GM18526 (cell line): Measurements from ENCODE around the gene ANAPC4.

Experiments used
- POLR2A ChIP-seq: IDR thresholded peaks from 3 replicates; pipeline ENCODE4 v1.6.1; 2011; ENCODE audit not compliant: insufficient read length; ENCODE audit errors: extremely low read depth

ANAPC4 gene

GRCh38 chr4:25448379-25449109 is 71.5 kb downstream of the ANAPC4 start:
- TF ChIP-seq POLR2A = no peak

GRCh38 chr4:25449270-25449669 is 72.2 kb downstream of the ANAPC4 start:
- no peak for TF ChIP-seq POLR2A

DNA sequence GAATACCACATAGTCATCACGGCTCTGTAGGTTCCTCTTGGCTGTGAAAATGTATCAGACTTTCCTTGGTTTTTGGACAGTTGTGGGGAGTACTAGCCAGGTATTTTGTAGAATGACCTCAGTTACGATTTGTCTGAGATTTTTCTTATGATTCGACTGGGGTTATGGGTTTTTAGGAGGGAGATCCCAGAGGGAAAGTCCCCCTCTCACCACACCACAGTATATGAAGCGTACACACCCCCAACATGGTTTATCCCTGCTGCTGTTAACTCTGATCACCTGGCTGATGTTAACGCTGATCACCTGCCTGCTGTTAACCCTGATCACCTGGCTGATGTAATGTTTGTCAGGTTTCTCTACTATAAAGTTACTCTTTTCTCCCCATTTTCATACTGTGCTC is 72.6 kb downstream of the ANAPC4 start:
- no peak for TF ChIP-seq POLR2A

DNA sequence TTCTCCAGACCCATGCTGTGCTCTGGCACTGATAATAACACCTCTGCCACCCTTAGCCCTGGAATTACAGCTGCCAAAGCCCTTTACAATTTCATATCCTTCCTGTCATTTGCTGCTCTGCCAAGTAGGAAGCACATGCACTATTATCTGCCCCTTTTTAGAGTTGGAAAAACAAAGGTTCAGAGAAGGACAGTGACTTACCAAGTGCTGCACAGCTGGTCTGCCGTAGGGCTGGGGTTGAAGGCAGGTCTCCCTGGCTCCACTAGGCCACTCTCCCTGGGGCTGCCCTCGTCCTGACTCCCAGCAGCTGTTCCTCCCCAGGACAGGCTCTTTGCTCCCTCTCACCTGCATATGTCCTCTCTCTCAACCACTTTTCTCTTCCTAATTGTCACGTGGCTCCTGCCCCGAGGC is 73.4 kb downstream of the ANAPC4 start:
- no peak for TF ChIP-seq POLR2A

GRCh38 chr4:25451676-25452075 is 74.6 kb downstream of the ANAPC4 start:
- no peak for TF ChIP-seq POLR2A

DNA sequence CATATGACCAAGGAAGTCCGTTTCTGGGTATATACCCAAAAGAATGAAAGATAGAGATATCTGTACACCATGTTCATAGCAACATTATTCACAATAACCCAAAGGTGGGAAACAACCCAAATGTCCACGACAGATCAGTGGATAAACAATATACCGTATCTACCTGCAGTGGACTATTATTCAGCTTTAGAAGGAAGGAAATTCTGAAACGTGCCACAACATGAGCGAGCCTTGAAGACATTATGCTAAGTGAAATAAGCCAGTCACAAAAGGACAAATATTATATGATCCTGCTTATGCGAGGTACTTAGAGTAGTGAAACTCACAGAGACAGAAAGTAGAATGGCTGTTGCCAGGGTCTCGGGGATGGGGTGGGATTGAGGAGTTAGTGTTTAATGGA is 75.0 kb downstream of the ANAPC4 start:
- no peak for TF ChIP-seq POLR2A

DNA sequence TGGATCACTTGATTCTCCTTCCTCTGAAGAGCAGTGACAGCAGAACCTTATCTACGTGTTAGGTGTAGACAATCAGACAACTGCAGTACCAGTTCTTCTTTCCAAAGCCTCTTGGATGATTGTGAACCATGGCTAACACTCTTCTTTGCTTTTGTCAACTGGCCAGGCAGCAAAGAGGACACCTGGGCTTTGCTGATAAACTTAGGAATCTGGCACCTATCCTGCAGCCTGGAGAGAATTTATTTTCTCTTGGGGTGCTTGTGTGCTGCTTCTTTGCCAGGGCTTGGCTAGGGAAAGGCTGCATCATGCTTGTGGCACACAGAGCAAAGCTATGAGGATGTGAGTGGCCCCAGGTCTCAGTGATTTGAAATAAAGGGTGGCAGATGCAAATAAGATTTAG is 77.4 kb downstream of the ANAPC4 start:
- TF ChIP-seq POLR2A = no peak

- no peak for TF ChIP-seq POLR2A
These were observed 80.1 kb downstream of the ANAPC4 start for GRCh38 chr4:25457053-25457715.

- TF ChIP-seq POLR2A = no peak
These were observed 90.1 kb downstream of the ANAPC4 start for GRCh38 chr4:25466966-25467697.

GRCh38 chr4:25467843-25468242 is 90.8 kb downstream of the ANAPC4 start:
- TF ChIP-seq POLR2A = no peak
